ENCODE data around the gene ARHGAP24.

ARHGAP24 gene

DNA sequence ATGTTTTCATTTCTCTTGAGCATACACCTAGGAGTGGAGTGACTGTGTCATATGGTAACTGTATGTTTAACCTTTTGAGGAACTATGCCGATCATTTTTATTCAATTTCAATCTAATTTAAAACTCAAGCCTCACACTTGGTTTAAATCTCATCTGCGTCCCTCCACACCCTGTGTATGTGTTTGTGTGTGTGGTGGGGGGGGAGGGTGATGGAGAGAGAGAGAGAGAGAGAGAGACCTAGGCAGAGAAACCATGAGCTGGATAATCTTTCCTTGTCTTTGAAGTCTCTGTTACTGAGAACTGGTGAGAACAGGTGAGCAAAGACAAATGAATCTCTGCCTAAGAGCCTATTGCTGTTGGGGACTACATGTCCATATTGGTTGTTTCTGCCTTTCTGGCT is 105.0 kb downstream of the ARHGAP24 start:
- TF ChIP-seq YY1 (IDR thresholded peaks at IDR 0.05; ENCODE audit: low read depth) (no peak), EP300 (IDR thresholded peaks at IDR 0.05; ENCODE audit: borderline replicate concordance) (no peak)
- TF ChIP-seq, protein P1, sequence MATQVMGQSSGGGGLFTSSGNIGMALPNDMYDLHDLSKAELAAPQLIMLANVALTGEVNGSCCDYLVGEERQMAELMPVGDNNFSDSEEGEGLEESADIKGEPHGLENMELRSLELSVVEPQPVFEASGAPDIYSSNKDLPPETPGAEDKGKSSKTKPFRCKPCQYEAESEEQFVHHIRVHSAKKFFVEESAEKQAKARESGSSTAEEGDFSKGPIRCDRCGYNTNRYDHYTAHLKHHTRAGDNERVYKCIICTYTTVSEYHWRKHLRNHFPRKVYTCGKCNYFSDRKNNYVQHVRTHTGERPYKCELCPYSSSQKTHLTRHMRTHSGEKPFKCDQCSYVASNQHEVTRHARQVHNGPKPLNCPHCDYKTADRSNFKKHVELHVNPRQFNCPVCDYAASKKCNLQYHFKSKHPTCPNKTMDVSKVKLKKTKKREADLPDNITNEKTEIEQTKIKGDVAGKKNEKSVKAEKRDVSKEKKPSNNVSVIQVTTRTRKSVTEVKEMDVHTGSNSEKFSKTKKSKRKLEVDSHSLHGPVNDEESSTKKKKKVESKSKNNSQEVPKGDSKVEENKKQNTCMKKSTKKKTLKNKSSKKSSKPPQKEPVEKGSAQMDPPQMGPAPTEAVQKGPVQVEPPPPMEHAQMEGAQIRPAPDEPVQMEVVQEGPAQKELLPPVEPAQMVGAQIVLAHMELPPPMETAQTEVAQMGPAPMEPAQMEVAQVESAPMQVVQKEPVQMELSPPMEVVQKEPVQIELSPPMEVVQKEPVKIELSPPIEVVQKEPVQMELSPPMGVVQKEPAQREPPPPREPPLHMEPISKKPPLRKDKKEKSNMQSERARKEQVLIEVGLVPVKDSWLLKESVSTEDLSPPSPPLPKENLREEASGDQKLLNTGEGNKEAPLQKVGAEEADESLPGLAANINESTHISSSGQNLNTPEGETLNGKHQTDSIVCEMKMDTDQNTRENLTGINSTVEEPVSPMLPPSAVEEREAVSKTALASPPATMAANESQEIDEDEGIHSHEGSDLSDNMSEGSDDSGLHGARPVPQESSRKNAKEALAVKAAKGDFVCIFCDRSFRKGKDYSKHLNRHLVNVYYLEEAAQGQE (IDR thresholded peaks at IDR 0.05; ENCODE audit: low read depth): no peak

DNA sequence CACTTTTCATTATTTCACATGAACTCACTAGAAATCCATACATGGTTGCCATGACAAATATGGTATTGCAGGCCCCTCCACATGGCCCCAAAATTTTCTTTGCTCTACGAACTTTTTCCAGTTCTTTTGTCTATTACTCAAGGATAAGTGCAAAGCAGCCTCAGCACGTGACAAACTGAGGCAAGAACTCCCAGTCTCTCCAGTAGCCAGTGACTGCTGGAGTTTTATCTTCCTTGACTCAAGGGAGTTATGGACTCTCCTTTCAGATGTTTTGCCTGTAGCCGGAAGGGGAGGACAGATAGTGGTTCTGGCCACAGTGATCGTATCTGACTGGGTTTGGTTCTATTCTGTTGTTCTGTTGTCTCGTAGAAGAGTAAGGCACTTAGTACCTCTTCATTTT is 105.5 kb downstream of the ARHGAP24 start:
- TF ChIP-seq, protein P1 (IDR thresholded peaks at IDR 0.05; ENCODE audit: low read depth): no peak
- TF ChIP-seq USF1 (IDR thresholded peaks at IDR 0.05) (no peak), RAD21 (IDR thresholded peaks at IDR 0.05; ENCODE audit: low read depth) (no peak)

DNA sequence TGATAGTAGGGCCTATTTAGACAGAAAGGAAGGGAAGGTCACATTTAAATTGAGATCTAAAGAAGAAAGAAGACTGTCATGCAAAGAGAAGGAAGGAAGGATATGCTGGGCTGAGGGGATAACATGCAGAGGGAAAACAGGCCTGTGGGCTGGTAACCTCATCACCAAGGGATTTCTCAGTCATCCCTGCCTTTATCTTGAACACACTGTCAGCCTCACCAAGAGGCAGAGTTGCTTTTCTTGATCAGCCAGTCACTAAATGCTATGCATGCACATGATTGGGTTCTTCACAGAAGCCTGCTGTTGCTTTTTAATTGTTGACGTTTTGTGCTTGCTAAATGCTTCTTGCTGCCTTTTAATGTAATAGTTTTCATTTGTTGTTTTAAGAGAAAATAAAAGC is 113.0 kb downstream of the ARHGAP24 start:
- TF ChIP-seq CEBPB (IDR thresholded peaks at IDR 0.05) (no peak), USF1 (IDR thresholded peaks at IDR 0.05) (no peak), YY1 (IDR thresholded peaks at IDR 0.05; ENCODE audit: low read depth) (no peak), EP300 (IDR thresholded peaks at IDR 0.05; ENCODE audit: borderline replicate concordance) (no peak), EGR1 (IDR thresholded peaks at IDR 0.05) (no peak), ZBTB7A (IDR thresholded peaks at IDR 0.05; ENCODE audit: low read depth) (no peak), MAX (IDR thresholded peaks at IDR 0.05) (no peak), NFIC (IDR thresholded peaks at IDR 0.05) (no peak), TEAD4 (IDR thresholded peaks at IDR 0.05) (no peak), RAD21 (IDR thresholded peaks at IDR 0.05; ENCODE audit: low read depth) (no peak), FOXM1 (IDR thresholded peaks at IDR 0.05; ENCODE audit: borderline replicate concordance, low read depth) (no peak), TCF12 (IDR thresholded peaks at IDR 0.05; ENCODE audit: low read depth) (no peak), CREB1 (IDR thresholded peaks at IDR 0.05; ENCODE audit: low read depth) (no peak)
- TF ChIP-seq, protein P1 (IDR thresholded peaks at IDR 0.05; ENCODE audit: low read depth): no peak

GRCh38 chr4:85591406-85592098 is 116.6 kb downstream of the ARHGAP24 start:
- TF ChIP-seq EP300 (IDR thresholded peaks at IDR 0.05; ENCODE audit: borderline replicate concordance): no peak
- no peak for TF ChIP-seq USF1 (IDR thresholded peaks at IDR 0.05)
- no peak for TF ChIP-seq CREB1 (IDR thresholded peaks at IDR 0.05; ENCODE audit: low read depth)
- no peak for TF ChIP-seq EGR1 (IDR thresholded peaks at IDR 0.05)
- no peak for TF ChIP-seq TAF1 (IDR thresholded peaks at IDR 0.05; ENCODE audit: low read depth)
- TF ChIP-seq NFIC (IDR thresholded peaks at IDR 0.05): no peak
- TF ChIP-seq TCF12 (IDR thresholded peaks at IDR 0.05; ENCODE audit: low read depth): no peak
- TF ChIP-seq CEBPB (IDR thresholded peaks at IDR 0.05): no peak
- TF ChIP-seq, protein P1 (IDR thresholded peaks at IDR 0.05; ENCODE audit: low read depth): no peak
- no peak for TF ChIP-seq TEAD4 (IDR thresholded peaks at IDR 0.05)
